Activated T-cell treated with anti-CD3 and anti-CD28 coated beads for 48 hours (primary cell): Measurements from ENCODE around the gene XPO4.
"Not testable (repeated sequence)": the region's sequence is repeated elsewhere in the genome, so short reads cannot be mapped to it uniquely, and the experiment has no call there.

Experiments
- DNase-seq: peaks from one replicate; pipeline ENCODE4 v3.0.0-alpha.2; 2020; ENCODE audit warnings: low read depth

The XPO4 gene

GRCh38 chr13:20902438-20903163 lies at the start of gene XPO4:
Gene XPO4 (minus strand): TSS chr13:20902746. CDS start chr13:20902738, 8 bp downstream.
- peak; percentile 79 for DNase-seq

- DNase-seq: not testable (repeated sequence)
Measured at GRCh38 chr13:20948001-20948400, 45.5 kb upstream of the XPO4 start.

- DNase-seq: no peak
Measured at GRCh38 chr13:20945952-20946383, 43.4 kb upstream of the XPO4 start.

- no peak for DNase-seq
Measured at GRCh38 chr13:20942938-20943559, 40.5 kb upstream of the XPO4 start.

- DNase-seq: not testable (repeated sequence)
Measured at GRCh38 chr13:20940511-20940910, 38.0 kb upstream of the XPO4 start.

GRCh38 chr13:20940083-20940482 lies 37.5 kb upstream of the XPO4 start:
- DNase-seq: no peak

- no peak for DNase-seq
Measured at GRCh38 chr13:20939662-20940061, 37.1 kb upstream of the XPO4 start.

- DNase-seq: no peak
Measured at GRCh38 chr13:20938302-20938701, 35.8 kb upstream of the XPO4 start.

- no peak for DNase-seq
Measured at GRCh38 chr13:20927596-20928257, 25.2 kb upstream of the XPO4 start.

GRCh38 chr13:20925395-20925790 lies 22.8 kb upstream of the XPO4 start:
- not testable (repeated sequence) for DNase-seq

GRCh38 chr13:20924758-20925394 lies 22.3 kb upstream of the XPO4 start:
- DNase-seq: peak; percentile 35

GRCh38 chr13:20923272-20923671 lies 20.7 kb upstream of the XPO4 start:
- no peak for DNase-seq

- DNase-seq: no peak
Measured at GRCh38 chr13:20921572-20921971, 19.0 kb upstream of the XPO4 start.

GRCh38 chr13:20915676-20916075 lies 13.1 kb upstream of the XPO4 start:
- DNase-seq: not testable (repeated sequence)

- no peak for DNase-seq
Measured at GRCh38 chr13:20911037-20911436, 8.5 kb upstream of the XPO4 start.

- DNase-seq: no peak
Measured at GRCh38 chr13:20908714-20909497, 6.4 kb upstream of the XPO4 start.

GRCh38 chr13:20904908-20905307 lies 2.4 kb upstream of the XPO4 start:
- DNase-seq: no peak

- no peak for DNase-seq
Measured at GRCh38 chr13:20903164-20903475, 574 bp upstream of the XPO4 start.

GRCh38 chr13:20901668-20902437 lies 693 bp downstream of the XPO4 start:
- no peak for DNase-seq

- DNase-seq: no peak
Measured at GRCh38 chr13:20894245-20894644, 8.3 kb downstream of the XPO4 start.

GRCh38 chr13:20891768-20892167 lies 10.8 kb downstream of the XPO4 start:
- DNase-seq: no peak
